Right lobe of liver (tissue), 4 donors: ENCODE results near the gene THBS4.

ENCODE experiments used
- POLR2A ChIP-seq: fragments of 450-650 bp; IDR thresholded peaks from one replicate; pipeline ENCODE4 v1.6.1; 2017; ENCODE audit warnings: antibody characterized with exemption, mild to moderate bottlenecking
- TF ChIP-seq, protein P1 (sequence below), 4 donors: fragments of 200-600 bp in 3 of 4; fragments of 450-650 bp in 1 of 4; IDR thresholded peaks; one replicate each; pipeline versions ENCODE4 v1.5.1 to v1.8.0; 2016 to 2022; ENCODE audit warnings: antibody characterized with exemption in 4 of 4, mild to moderate bottlenecking in 2 of 4
- donor health status: DM: no; HTN: no; CAD: no.
- donor health status: DM: no; HTN: no; CAD: no.
- donor health status: DM: no; HTN: yes; CAD: no.

DNA sequence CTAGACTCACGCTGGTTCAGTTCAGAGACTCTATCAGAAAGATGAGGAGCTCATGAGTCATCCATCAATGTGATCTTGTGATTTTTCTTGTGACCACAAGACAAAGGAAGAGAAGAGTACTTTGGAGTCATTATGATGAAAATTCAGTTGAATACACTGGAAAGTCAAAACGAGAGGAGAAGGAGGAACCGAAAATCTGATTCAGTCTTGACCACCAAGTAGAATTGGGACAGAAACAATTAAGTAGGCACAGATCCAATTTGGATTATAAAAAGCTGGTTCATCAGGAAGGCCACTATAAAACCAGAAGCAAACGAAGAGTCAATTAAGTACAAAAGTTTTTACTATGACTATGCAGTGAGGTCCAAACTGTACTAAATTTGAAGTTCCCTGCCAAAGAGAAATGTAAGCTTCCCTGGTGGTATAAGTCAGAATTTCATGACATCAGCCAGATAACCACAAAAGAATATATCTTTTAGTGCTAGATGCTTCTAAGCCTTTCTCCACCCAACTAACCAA lies 90.9 kb downstream of the THBS4 start:
- TF ChIP-seq POLR2A, result no peak
- TF ChIP-seq, protein P1, sequence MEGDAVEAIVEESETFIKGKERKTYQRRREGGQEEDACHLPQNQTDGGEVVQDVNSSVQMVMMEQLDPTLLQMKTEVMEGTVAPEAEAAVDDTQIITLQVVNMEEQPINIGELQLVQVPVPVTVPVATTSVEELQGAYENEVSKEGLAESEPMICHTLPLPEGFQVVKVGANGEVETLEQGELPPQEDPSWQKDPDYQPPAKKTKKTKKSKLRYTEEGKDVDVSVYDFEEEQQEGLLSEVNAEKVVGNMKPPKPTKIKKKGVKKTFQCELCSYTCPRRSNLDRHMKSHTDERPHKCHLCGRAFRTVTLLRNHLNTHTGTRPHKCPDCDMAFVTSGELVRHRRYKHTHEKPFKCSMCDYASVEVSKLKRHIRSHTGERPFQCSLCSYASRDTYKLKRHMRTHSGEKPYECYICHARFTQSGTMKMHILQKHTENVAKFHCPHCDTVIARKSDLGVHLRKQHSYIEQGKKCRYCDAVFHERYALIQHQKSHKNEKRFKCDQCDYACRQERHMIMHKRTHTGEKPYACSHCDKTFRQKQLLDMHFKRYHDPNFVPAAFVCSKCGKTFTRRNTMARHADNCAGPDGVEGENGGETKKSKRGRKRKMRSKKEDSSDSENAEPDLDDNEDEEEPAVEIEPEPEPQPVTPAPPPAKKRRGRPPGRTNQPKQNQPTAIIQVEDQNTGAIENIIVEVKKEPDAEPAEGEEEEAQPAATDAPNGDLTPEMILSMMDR (IDR thresholded peaks at IDR 0.05), result no peak
